GM18498 (cell line): ENCODE measurements around the gene CA11.

Experiments used
- ATAC-seq: cut with Tn5 transposase; IDR thresholded peaks from one replicate; pipeline ENCODE4 v1.9.1; 2021; ENCODE audit warnings: mild to moderate bottlenecking, moderate library complexity; ENCODE audit not compliant: unreplicated experiment

The CA11 gene

DNA sequence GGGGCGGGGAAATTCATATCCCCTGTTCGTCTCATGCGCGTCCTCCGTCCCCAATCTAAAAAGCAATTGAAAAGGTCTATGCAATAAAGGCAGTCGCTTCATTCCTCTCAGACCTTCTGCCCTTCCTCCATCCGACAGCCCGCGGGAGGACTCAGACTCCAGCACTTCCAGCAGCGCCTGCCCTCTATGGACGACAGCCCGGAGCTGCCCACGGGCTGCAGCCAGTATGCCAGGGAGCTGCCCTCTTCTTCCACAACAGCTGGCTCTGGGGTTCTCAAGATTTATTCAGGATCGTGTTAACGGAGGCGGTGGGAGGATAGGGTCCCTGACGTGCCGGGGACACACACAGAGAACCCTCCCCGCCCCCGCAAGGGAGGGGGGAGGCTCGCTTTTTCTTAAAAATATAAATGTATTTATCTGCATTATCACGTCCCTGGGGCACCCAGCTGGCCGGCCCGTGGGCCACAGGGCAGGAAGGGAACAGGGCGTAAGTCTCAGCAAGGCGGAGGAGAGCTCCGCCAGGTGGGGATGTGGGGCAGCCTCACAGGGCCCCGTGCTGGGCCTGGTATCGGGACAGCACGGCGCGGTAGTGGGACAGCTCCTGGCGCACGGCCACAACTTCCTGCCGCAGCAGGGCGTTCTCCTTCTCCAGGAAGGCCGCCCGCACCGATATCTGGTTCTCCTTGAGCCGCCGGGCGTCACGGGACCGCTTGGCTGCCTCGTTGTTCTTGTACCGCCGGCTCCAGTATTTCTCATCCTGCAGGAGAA lies 15.5 kb downstream of the CA11 start:
- ATAC-seq, result no peak

- ATAC-seq, result no peak
Measured at GRCh38 chr19:48629599-48630295, 16.2 kb downstream of the CA11 start.

GRCh38 chr19:48629297-48629598 lies 16.7 kb downstream of the CA11 start:
- no peak for ATAC-seq

DNA sequence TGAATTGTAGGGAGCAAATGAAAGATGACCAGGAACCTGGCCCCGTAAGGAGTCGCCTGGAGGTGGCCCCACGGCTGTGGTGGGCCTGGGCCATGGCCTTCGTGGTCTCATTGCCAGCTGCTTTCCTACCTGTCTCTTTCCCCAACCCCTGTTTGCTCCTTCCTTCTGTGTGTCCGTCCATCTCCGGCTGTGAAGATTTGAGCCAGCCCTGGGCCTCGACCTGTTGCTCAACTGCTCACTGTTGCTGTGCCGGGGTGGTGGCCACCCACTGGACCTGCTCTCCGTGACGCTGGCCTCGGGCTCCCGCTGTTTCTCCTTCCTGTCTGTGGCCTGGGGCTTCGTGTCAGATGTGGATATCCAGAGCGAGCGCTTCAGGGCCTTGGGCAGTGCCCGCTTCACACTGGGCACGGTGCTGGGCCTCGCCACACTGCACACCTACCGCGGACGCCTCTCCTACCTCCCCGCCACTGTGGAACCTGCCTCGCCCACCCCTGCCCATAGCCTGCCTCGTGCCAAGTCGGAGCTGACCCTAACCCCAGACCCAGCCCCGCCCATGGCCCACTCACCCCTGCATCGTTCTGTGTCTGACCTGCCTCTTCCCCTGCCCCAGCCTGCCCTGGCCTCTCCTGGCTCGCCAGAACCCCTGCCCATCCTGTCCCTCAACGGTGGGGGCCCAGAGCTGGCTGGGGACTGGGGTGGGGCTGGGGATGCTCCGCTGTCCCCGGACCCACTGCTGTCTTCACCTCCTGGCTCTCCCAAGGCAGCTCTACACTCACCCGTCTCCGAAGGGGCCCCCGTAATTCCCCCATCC lies 17.3 kb downstream of the CA11 start:
- ATAC-seq, result no peak

- ATAC-seq, result no peak
Measured at GRCh38 chr19:48627865-48628314, 18.1 kb downstream of the CA11 start.

DNA sequence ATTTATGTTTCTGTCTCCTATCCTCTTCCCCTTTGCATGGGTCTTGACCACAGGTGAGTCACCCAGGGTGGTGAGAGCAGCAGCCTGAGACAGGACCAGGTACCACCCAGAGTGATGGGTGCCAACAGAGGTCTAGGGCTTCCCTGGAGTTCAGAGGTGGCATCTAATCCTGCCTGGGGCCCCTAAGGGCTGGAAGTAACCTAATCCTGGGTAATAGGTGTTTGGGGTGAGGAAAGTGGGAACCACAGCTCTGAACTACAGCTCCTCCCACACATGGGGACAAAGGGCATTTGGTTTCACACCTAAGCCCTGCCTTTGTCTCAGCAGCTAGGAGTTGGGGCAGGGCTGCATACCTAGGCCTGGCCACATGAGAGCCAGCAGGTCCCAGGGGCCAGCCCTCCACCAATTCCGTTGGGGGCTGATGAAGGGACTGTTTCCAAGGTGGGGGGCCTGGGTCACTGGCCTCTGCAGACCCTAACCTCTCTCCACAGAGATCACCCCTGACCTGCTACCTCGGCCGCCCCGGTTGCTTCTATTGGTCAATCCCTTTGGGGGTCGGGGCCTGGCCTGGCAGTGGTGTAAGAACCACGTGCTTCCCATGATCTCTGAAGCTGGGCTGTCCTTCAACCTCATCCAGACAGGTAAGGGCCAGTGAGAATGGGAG lies 18.7 kb downstream of the CA11 start:
- no peak for ATAC-seq

DNA sequence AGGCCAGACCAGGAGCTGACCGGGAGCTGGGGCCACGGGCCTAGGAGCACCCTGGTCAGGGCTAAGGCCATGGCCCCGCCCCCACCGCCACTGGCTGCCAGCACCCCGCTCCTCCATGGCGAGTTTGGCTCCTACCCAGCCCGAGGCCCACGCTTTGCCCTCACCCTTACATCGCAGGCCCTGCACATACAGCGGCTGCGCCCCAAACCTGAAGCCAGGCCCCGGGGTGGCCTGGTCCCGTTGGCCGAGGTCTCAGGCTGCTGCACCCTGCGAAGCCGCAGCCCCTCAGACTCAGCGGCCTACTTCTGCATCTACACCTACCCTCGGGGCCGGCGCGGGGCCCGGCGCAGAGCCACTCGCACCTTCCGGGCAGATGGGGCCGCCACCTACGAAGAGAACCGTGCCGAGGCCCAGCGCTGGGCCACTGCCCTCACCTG lies 20.1 kb downstream of the CA11 start:
- no peak for ATAC-seq

DNA sequence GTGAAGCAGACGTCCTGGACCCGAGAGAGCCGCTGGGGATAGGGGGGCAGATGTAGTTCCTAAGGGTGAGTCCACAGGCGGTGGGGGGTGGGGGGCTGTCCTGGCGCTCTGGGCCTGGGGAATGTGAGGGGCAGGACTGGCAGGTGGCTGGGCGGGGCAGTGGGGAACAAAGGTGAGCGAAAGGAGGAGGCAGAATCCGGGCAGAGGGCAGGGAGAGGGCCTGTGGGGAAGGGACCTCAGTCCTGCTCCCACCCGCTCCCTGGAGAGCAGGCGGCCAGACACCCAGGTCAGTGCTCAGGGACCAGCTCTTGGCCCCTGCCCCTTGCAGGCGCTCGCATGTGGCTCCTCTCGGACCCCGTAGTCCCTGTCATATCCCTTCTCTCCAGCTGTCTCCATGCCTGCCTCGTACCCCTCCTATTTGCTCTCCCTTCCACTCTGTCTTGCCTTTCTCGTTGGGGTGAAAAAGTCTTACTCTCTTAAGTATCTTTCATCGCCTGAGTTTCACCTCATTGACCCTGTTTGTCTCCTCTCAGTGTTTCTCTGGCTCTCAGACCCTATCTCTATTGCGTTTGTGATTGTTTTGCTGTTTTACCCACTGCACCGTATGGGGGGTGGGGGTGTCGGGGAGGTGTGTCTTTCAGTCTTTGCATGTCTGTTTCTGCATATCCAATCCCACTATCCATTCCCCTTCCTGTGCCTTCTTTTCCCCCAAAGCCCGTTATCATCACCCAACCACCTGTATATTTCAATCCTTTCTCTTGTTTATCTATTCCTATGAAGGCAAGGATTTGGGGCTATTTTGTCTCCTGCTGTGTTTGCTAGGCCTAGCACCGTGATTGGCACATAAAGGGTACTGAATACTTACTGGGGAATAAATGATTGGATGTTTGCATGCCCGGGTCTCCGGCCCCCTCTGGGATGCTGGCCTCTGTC lies 20.9 kb downstream of the CA11 start:
- no peak for ATAC-seq

GRCh38 chr19:48624067-48624594 lies 21.9 kb downstream of the CA11 start:
- ATAC-seq, result peak; percentile 59

DNA sequence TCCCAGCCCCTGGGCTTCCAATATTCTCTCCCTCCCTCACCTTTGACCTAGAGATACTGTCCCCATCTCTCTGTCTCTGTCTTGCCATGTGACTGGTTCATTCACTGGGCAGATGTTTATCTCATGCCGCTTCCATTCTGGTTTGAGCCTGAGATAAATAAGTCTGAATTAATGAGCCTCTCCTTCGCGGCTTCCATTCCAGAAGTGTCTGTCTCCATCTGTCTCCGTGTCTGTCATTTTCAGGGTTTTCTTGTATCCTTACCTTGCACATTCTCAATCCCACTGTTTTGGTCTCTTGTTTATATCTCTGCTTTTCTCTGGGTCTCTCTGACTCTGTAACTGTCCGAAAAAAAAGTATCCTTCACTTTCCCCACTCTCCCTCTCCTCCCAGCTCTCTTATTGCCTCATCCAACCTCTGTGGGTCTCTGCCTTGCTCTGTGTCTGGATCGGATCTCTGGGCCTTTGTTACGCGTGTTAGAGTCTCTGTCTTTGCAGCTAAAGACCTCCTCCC lies 22.4 kb downstream of the CA11 start:
- no peak for ATAC-seq

DNA sequence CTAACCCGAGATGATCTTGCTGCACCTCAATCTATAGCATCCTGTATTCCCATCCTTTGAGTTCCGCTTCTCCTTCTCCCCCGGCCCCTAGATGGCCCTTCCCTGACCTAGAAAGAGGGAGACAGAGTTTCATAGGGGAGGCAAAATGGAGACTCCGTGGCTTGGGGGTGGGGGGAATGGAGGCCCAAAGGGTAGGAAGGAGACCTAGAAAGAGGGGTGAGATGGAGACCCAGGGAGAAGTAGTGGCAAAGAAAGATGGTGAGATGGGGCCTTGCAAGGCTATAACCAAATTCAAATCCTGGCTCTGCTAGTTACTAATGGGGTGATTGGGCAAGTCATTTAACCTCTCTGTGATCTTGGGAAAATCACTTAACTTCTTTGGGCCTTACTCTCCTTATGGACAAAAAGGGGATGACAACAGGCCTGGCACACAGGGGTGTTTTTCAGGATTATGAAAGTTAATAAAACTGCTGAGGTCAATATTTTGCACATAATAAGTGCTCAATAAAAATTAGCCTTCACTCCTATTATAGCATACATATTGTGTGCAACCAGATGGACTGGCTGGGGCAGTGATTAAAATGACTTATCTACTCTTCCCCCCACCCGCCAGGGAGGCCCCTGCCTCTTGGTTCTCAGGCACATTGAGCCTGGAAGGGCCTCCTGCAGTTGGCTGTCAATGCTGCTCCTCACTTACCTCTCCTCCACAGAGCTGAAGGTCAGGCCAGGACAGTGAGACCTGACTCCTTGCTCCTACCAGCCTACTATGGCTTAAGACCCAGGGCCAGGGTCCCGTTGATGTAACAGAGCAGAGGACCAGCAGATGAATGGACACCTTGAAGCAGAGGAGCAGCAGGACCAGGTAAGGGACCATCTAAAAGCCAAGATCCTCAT lies 26.0 kb downstream of the CA11 start:
- ATAC-seq, result no peak

DNA sequence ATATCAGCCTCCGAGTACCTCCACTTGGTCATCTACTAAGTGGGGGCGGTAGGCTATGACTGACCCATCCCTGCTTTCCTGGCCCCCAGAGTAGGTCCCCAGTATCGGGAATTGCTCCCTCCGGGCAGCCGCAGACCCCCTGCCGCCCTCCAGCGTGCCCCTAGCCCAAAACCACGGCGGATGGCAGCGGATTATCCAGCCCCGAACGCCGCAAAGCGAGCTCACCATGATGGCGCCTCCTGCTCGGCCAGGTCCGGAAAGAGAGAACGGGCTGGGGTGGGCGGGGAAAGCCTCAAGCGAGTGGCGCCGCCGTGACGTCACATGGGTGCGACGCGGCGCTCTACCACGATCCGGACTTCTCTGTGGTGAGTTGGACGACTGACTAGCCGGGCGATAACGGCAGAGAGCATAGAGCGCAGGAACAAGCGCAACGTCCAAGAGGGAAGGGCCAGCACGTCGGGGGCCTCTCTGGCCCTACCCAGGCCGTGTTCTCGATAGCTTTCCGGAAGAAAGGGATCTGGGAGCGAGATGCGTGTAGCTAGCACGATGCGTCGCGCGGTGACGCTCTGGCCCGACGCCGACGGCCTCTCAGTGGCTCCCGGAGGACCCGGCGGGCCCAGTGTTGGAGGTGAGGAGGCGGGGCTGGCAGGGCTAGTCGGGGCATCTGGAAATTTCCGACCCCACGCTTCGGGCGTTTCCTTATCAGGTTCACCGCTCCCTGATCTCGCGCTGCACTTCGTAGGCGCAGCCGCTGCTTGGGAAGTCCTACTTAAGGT lies 26.9 kb downstream of the CA11 start, which contains the start of the genes RPL18 and SPHK2:
Gene RPL18, minus strand, starts transcription at position 263 of the 776 bp plus-strand sequence. Its CDS starts 35 bp downstream, at position 228.
Gene SPHK2, plus strand, starts transcription at position 591 of the 776 bp plus-strand sequence. CDS start 1,009 bp downstream, outside the sequence.
- peak; percentile 82 for ATAC-seq

DNA sequence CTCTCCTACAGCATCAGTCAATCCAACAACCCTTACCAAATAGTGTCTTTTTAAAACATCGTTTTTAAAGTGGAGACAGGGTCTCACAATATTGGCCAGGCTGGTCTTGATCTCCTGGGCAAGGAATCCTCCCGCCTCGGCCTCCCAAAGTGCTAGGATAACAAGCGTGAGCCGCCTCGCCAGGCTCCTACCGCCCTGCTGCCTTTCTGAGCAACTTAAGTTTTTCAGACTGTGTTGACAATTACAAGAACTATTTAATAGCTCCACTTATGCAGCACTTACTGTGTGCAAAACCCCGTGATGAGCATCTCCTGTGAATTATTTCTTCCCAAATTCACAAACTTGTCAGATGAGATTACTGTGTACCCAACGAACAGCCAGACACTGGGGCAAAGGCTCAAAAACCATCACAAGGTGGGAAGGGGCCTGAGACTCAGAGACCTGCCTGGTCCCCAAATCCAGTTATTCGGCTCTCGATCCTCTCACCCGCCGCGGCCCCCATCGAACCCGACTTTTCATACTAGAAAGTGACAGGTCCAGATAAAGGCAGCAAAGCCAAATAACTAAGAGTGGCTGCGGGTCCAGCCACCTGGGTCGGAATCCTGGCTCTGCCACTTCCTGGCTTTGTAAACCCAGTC lies 27.6 kb downstream of the CA11 start:
- no peak for ATAC-seq

GRCh38 chr19:48617146-48617937 lies 28.6 kb downstream of the CA11 start:
- no peak for ATAC-seq

DNA sequence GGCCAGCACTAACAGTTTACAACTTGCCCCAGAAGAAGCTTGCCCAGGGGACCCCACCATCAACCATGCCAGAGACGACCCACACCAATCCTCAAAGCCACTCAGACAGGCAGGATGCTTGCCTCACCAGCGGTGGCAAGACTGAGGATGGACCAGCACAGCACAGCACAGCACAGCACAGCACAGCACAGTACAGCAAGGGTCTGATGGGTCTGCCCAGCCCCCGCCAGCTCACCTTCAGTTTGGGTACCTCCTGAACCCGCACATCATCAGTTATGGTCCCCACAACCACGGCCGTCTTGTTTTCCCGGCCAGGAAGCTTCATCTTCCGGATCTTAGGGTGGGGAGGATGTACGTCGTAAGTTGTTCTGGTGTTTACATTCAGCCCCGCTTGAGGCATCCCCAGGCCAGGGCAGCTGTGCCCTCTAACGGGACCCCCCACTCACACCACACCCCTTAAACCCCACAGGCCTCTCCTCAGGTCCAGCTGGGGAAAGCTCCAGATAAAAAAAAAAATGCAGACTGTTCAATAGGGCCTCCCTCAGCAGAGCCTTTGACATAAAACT lies 29.4 kb downstream of the CA11 start:
- no peak for ATAC-seq

DNA sequence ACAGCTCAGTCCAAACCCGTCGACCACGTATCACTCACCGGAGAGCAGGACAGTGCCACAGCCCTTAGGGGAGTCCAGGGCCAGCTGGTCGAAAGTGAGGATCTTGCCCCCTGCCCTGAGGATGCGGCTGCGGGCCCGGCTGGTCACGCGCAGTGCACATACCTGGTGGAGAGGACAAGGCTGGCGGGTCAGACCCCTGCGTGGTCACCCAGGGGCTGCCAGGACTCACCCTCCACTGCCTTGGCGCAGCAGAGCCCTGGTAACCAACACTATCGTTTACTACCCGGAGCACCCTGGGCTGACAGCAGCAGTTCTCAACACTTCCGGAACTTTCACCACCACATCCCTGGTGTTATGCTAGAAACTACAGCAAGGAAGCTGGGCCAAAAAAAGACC lies 29.9 kb downstream of the CA11 start:
- ATAC-seq, result no peak
